ENCODE measurements around the gene COL4A2.

The COL4A2 gene

GRCh38 chr13:110390567-110390966 lies 83.5 kb downstream of the COL4A2 start:
- H3K27ac ChIP-seq (ENCODE audit: low read length), result no peak overlapping the region
- no peaks in the 10 kb centered on the region for H3K79me2 ChIP-seq (ENCODE audit: low read length)
- H3K9ac ChIP-seq (ENCODE audit: low read length), result no peak overlapping the region
- DNase-seq, result no peak
- no peaks in the 10 kb centered on the region for H3K36me3 ChIP-seq (replicated peaks; ENCODE audit: insufficient read depth, low read length)
- H2AFZ ChIP-seq (ENCODE audit: low read length), result no peak overlapping the region
- H3K27me3 ChIP-seq (replicated peaks; ENCODE audit: insufficient read depth, low read length), result no peaks in the 10 kb centered on the region
- H3K9me2 ChIP-seq (replicated peaks; ENCODE audit: insufficient read depth, low read length), result no peaks in the 10 kb centered on the region
- no peak overlapping the region for H3K4me2 ChIP-seq (ENCODE audit: low read depth, low read length)
- H3K4me1 ChIP-seq (ENCODE audit: low read length), result no peaks in the 10 kb centered on the region
- TF ChIP-seq EZH2phosphoT487 (IDR thresholded peaks at IDR 0.05; ENCODE audit: low read length) (no peak), EZH2 (optimal IDR thresholded peaks at IDR 0.05; ENCODE audit: low read depth, low read length) (no peak), CTCF (IDR thresholded peaks at IDR 0.05; ENCODE audit: low read length) (no peak)
- H3F3A ChIP-seq (ENCODE audit: insufficient read depth, low read length), result no peaks in the 10 kb centered on the region
- no peaks in the 10 kb centered on the region for H3K9me3 ChIP-seq (replicated peaks; ENCODE audit: insufficient read depth, low read length)
- no peak overlapping the region for H3K4me3 ChIP-seq (ENCODE audit: low read length)
- H4K20me1 ChIP-seq (ENCODE audit: insufficient read depth, low read length), result no peaks in the 10 kb centered on the region

DNA sequence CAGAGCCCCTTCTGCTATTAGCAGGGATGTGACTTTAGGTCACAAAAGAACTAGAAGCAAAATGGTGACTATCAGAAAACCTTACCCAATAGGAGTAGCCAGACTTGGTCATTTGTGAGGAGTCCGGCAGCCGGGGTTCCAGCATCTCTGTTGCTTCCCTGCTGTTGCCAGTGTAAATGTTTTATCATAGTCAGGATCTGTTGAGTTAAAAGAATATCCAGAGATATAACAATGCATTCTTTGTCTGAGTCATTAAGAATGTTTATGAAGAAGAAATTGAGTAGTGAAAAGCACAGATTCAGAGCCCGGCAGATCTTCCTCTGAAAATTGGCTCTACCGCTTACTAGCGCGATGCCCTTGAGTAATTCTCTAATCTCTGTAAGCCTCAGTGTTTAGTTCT lies 84.2 kb downstream of the COL4A2 start:
- no peaks in the 10 kb centered on the region for H3K9me2 ChIP-seq (replicated peaks; ENCODE audit: insufficient read depth, low read length)
- no peak overlapping the region for H2AFZ ChIP-seq (ENCODE audit: low read length)
- TF ChIP-seq EZH2 (optimal IDR thresholded peaks at IDR 0.05; ENCODE audit: low read depth, low read length), result no peak
- no peak for TF ChIP-seq EZH2phosphoT487 (IDR thresholded peaks at IDR 0.05; ENCODE audit: low read length)
- TF ChIP-seq CTCF (IDR thresholded peaks at IDR 0.05; ENCODE audit: low read length), result no peak
- H3K27ac ChIP-seq (ENCODE audit: low read length), result no peak overlapping the region
- H3K9ac ChIP-seq (ENCODE audit: low read length), result no peak overlapping the region
- H3K36me3 ChIP-seq (replicated peaks; ENCODE audit: insufficient read depth, low read length), result no peaks in the 10 kb centered on the region
- no peaks in the 10 kb centered on the region for H4K20me1 ChIP-seq (ENCODE audit: insufficient read depth, low read length)
- no peaks in the 10 kb centered on the region for H3K4me1 ChIP-seq (ENCODE audit: low read length)
- H3K4me2 ChIP-seq (ENCODE audit: low read depth, low read length), result no peak overlapping the region
- no peak overlapping the region for H3K4me3 ChIP-seq (ENCODE audit: low read length)
- no peak for DNase-seq
- H3K9me3 ChIP-seq (replicated peaks; ENCODE audit: insufficient read depth, low read length), result no peaks in the 10 kb centered on the region
- H3K27me3 ChIP-seq (replicated peaks; ENCODE audit: insufficient read depth, low read length), result no peaks in the 10 kb centered on the region
- H3F3A ChIP-seq (ENCODE audit: insufficient read depth, low read length), result no peaks in the 10 kb centered on the region
- no peaks in the 10 kb centered on the region for H3K79me2 ChIP-seq (ENCODE audit: low read length)

GRCh38 chr13:110392510-110393240 lies 85.6 kb downstream of the COL4A2 start:
- H3K4me3 ChIP-seq (ENCODE audit: low read length), result no peak overlapping the region
- H3K9ac ChIP-seq (ENCODE audit: low read length), result no peak overlapping the region
- no peaks in the 10 kb centered on the region for H3K79me2 ChIP-seq (ENCODE audit: low read length)
- DNase-seq, result no peak
- no peaks in the 10 kb centered on the region for H3K27me3 ChIP-seq (replicated peaks; ENCODE audit: insufficient read depth, low read length)
- TF ChIP-seq CTCF (IDR thresholded peaks at IDR 0.05; ENCODE audit: low read length), result no peak
- TF ChIP-seq EZH2 (optimal IDR thresholded peaks at IDR 0.05; ENCODE audit: low read depth, low read length), result no peak
- TF ChIP-seq EZH2phosphoT487 (IDR thresholded peaks at IDR 0.05; ENCODE audit: low read length), result no peak
- H3K4me2 ChIP-seq (ENCODE audit: low read depth, low read length), result no peak overlapping the region
- no peaks in the 10 kb centered on the region for H3K9me3 ChIP-seq (replicated peaks; ENCODE audit: insufficient read depth, low read length)
- H3K4me1 ChIP-seq (ENCODE audit: low read length), result no peaks in the 10 kb centered on the region
- no peaks in the 10 kb centered on the region for H3F3A ChIP-seq (ENCODE audit: insufficient read depth, low read length)
- H2AFZ ChIP-seq (ENCODE audit: low read length), result no peak overlapping the region
- no peak overlapping the region for H3K27ac ChIP-seq (ENCODE audit: low read length)
- no peaks in the 10 kb centered on the region for H3K36me3 ChIP-seq (replicated peaks; ENCODE audit: insufficient read depth, low read length)
- no peaks in the 10 kb centered on the region for H3K9me2 ChIP-seq (replicated peaks; ENCODE audit: insufficient read depth, low read length)
- H4K20me1 ChIP-seq (ENCODE audit: insufficient read depth, low read length), result no peaks in the 10 kb centered on the region

Data from MM.1S (cell line).